K562 (cell line): ENCODE results near the gene CNNM4. TPM values are rescaled to one million over a fixed set of nuclear protein-coding genes. Genes with fewer than 3 reads are reported as not detected.

ENCODE experiments used
- CEBPB ChIP-seq: fragments of 450-650 bp; IDR thresholded peaks from 2 replicates; pipeline ENCODE4 v1.6.1; 2016; ENCODE audit warnings: missing genetic modification characterization, missing compliant biosample characterization
- CHD1 ChIP-seq: fragments of 200-600 bp; sonication (generic); IDR thresholded peaks from one replicate; pipeline ENCODE4 v1.6.1; 2012; ENCODE audit warnings: mild to moderate bottlenecking, moderate library complexity, low read length, inconsistent platforms
- E2F6 ChIP-seq, 2 experiments: IDR thresholded peaks; 2 replicates each; pipeline ENCODE4 v1.6.1; 2011; ENCODE audit warnings: borderline replicate concordance in 1 of 2, control low read depth in 1 of 2, low read depth in 1 of 2, low read length in 1 of 2, mild to moderate bottlenecking in 1 of 2, mixed read lengths in 1 of 2, moderate library complexity in 1 of 2; ENCODE audit not compliant: insufficient read depth in 1 of 2, insufficient read length in 1 of 2, poor library complexity in 1 of 2, severe bottlenecking in 1 of 2; ENCODE audit errors: extremely low read depth in 1 of 2
- ERF ChIP-seq: fragments of 450-650 bp; formaldehyde crosslinking; IDR thresholded peaks from 2 replicates; pipeline ENCODE4 v1.4.0; 2020; ENCODE audit warnings: mild to moderate bottlenecking, mixed read lengths
- GATAD2B ChIP-seq: fragments of 450-650 bp; IDR thresholded peaks from 2 replicates; pipeline ENCODE4 v1.6.1; 2017; ENCODE audit warnings: mild to moderate bottlenecking, borderline replicate concordance
- HDAC1 ChIP-seq, 2 experiments: fragments of 450-650 bp; IDR thresholded peaks; 2 replicates each; pipeline ENCODE4 v1.6.1; 2016 to 2017; ENCODE audit warnings: inconsistent platforms in 1 of 2, mild to moderate bottlenecking in 1 of 2, moderate library complexity in 1 of 2
- L3MBTL2 ChIP-seq: fragments of 450-650 bp; IDR thresholded peaks from 2 replicates; pipeline ENCODE4 v1.6.1; 2016; ENCODE audit warnings: mild to moderate bottlenecking, moderate library complexity
- MCM3 ChIP-seq: fragments of 450-650 bp; IDR thresholded peaks from 2 replicates; pipeline ENCODE4 v1.6.1; 2016
- NONO ChIP-seq, 2 experiments: fragments of 200-400 bp in 1 of 2; fragments of 450-650 bp in 1 of 2; formaldehyde crosslinking in 1 of 2; IDR thresholded peaks; 2 replicates each; pipeline ENCODE4 v1.6.1; 2017; ENCODE audit warnings: low read depth in 2 of 2, mild to moderate bottlenecking in 2 of 2, moderate library complexity in 2 of 2, low read length in 1 of 2
- POLR3A ChIP-seq: IDR thresholded peaks from 2 replicates; pipeline ENCODE4 v1.6.1; 2011; ENCODE audit warnings: borderline replicate concordance, mild to moderate bottlenecking, moderate library complexity; ENCODE audit not compliant: insufficient read length, insufficient read depth; ENCODE audit errors: extremely low read depth
- SIN3A ChIP-seq, 2 experiments: fragments of 150-350 bp in 1 of 2; IDR thresholded peaks; 2 replicates each; pipeline ENCODE4 v1.6.1; 2011 to 2016; ENCODE audit warnings: borderline replicate concordance in 2 of 2, low read depth in 2 of 2, low read length in 2 of 2, mild to moderate bottlenecking in 2 of 2, moderate library complexity in 2 of 2; ENCODE audit not compliant: control insufficient read depth in 1 of 2
- UBTF ChIP-seq, 2 experiments: IDR thresholded peaks; 2 replicates each; pipeline ENCODE4 v1.6.1; 2012; ENCODE audit warnings: improper control_type of control experiment in 2 of 2, low read depth in 2 of 2, low read length in 2 of 2, borderline replicate concordance in 1 of 2
- ZNF263 ChIP-seq: sonication (generic); formaldehyde crosslinking; IDR thresholded peaks from 2 replicates; pipeline ENCODE4 v1.8.0; 2022; ENCODE audit warnings: mild to moderate bottlenecking, missing genetic modification reagents, borderline replicate concordance
- ZNF764 ChIP-seq: fragments of 250-450 bp; sonication (Bioruptor Pico); IDR thresholded peaks from 2 replicates; pipeline ENCODE4 v1.4.0; 2020; ENCODE audit warnings: low read depth, mild to moderate bottlenecking, moderate library complexity
- polyA plus RNA-seq, 8 experiments: library from polyadenylated mRNA; depleted of rRNA in 4 of 8; stranded (reverse) in 5 of 8; unstranded in 3 of 8; fragments of >200 nt; fragmentation: Nextera tagmentation in 2 of 8; fragmentation: Illumina TruSeq in 1 of 8; extraction: Ambion mirVana in 2 of 8; extraction: Trizol in 1 of 8; gene quantifications; 2 replicates each; pipeline versions ENCODE4 v1.2.1 to v1.2.3, GENCODE V29; 2011 to 2014; ENCODE audit warnings: inconsistent platforms in 1 of 8, missing spikeins in 1 of 8
- total RNA-seq, 7 experiments: library from RNA; depleted of rRNA in 6 of 7; stranded (reverse); fragments of >200 nt in 6 of 7; fragmentation: Illumina TruSeq in 2 of 7; extraction: Trizol in 2 of 7; gene quantifications; 2 replicates each; pipeline versions ENCODE4 v1.2.1 to v1.2.3, GENCODE V29; 2011 to 2021; ENCODE audit warnings: low replicate concordance in 1 of 7
- TF ChIP-seq, protein P1 (sequence below): sonication (generic); formaldehyde crosslinking; IDR thresholded peaks from 2 replicates; pipeline ENCODE4 v1.9.0; 2022; ENCODE audit warnings: mild to moderate bottlenecking, missing genetic modification reagents
- TF ChIP-seq, protein P2 (sequence below): sonication (generic); formaldehyde crosslinking; IDR thresholded peaks from 2 replicates; pipeline ENCODE4 v1.8.0; 2022; ENCODE audit warnings: mild to moderate bottlenecking, missing genetic modification reagents

CNNM4 gene
- total and polyA plus RNA-seq, 9 of the 15 experiments (the other 6 are each of a cell fraction or from before 2014, with no cell fraction given) = 0.96 to 6.3 (median 2.8) TPM

GRCh38 chr2:96816836-96817702 is 56.4 kb downstream of the CNNM4 start (continued):
- TF ChIP-seq ZNF764 (CRISPR knock-in tag) (no peak), ZNF263 (CRISPR knock-in tag) (peak; percentile 43; the same call in 1 of the 2 replicates), HDAC1 (IDR thresholded peaks at IDR 0.05) (peak in 1 of 2 experiments; percentile 26; a peak in 1 of 4 replicates), CEBPB (tag) (no peak), E2F6 (IDR thresholded peaks at IDR 0.05; ENCODE audit: borderline replicate concordance in 1 of 2, extremely low read depth in 1 of 2, insufficient read depth in 1 of 2, insufficient read length in 1 of 2, low read depth in 1 of 2, low read length in 1 of 2, poor library complexity in 1 of 2, severe bottlenecking in 1 of 2) (peak in 1 of 2 experiments; percentile 5), NONO (IDR thresholded peaks at IDR 0.05; ENCODE audit: low read depth in 2 of 2, low read length in 1 of 2) (0 out of 4 replicates have a peak, but pooled peaks of 1 of the 2 experiments have one; percentile 40), MCM3 (no peak), L3MBTL2 (peak; percentile 73), SIN3A (IDR thresholded peaks at IDR 0.05; ENCODE audit: borderline replicate concordance in 2 of 2, control insufficient read depth in 1 of 2, low read depth in 2 of 2, low read length in 2 of 2) (peak in 1 of 2 experiments; percentile 45; a peak in 1 of 4 replicates), ERF (CRISPR knock-in tag) (0 out of 2 replicates have a peak, but pooled peaks have one; percentile 31), UBTF (IDR thresholded peaks at IDR 0.05; ENCODE audit: borderline replicate concordance in 1 of 2, low read depth in 2 of 2, low read length in 2 of 2) (peak in 1 of 2 experiments; percentile 54; a peak in 1 of 4 replicates), CHD1 (peak; percentile 58), GATAD2B (0 out of 2 replicates have a peak, but pooled peaks have one; percentile 23), POLR3A (no peak)
- TF ChIP-seq, protein P1, sequence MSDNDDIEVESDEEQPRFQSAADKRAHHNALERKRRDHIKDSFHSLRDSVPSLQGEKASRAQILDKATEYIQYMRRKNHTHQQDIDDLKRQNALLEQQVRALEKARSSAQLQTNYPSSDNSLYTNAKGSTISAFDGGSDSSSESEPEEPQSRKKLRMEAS (CRISPR knock-in tag) = peak; percentile 55
- TF ChIP-seq, protein P2, sequence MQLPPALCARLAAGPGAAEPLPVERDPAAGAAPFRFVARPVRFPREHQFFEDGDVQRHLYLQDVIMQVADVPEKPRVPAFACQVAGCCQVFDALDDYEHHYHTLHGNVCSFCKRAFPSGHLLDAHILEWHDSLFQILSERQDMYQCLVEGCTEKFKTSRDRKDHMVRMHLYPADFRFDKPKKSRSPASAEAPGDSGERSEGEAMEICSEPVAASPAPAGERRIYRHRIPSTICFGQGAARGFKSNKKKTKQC (CRISPR knock-in tag) = peak; percentile 76; the same call in 1 of the 2 replicates
